ENCODE results near the gene HS3ST3A1. TPM values are rescaled to one million over a fixed set of nuclear protein-coding genes. Genes with fewer than 3 reads are reported as not detected.

HS3ST3A1 gene
- total RNA-seq, 4 donors from 2014 or later = 0.47 to 5.9 (median 1.9) TPM; not detected in 1

GRCh38 chr17:13460261-13461000 lies 141.3 kb downstream of the HS3ST3A1 start:
- DNase-seq (ENCODE audit: low spot score) (no peak), ATAC-seq (ENCODE audit: low FRiP score) (no peak)
- TF ChIP-seq CTCF (IDR thresholded peaks at IDR 0.05) = no peak

GRCh38 chr17:13457783-13458182 lies 143.9 kb downstream of the HS3ST3A1 start:
- DNase-seq (ENCODE audit: low spot score) (no peak), ATAC-seq (ENCODE audit: low FRiP score) (no peak)
- TF ChIP-seq CTCF (IDR thresholded peaks at IDR 0.05) = no peak

Small RNA genes lying within 50 kb of the gene (small RNA-seq; reads per million reads assigned to genes)
- gene MIR548H3 = not detected

All from omental fat pad (tissue), 4 donors.